ENCODE measurements around the gene TRIM72.

The TRIM72 gene

DNA sequence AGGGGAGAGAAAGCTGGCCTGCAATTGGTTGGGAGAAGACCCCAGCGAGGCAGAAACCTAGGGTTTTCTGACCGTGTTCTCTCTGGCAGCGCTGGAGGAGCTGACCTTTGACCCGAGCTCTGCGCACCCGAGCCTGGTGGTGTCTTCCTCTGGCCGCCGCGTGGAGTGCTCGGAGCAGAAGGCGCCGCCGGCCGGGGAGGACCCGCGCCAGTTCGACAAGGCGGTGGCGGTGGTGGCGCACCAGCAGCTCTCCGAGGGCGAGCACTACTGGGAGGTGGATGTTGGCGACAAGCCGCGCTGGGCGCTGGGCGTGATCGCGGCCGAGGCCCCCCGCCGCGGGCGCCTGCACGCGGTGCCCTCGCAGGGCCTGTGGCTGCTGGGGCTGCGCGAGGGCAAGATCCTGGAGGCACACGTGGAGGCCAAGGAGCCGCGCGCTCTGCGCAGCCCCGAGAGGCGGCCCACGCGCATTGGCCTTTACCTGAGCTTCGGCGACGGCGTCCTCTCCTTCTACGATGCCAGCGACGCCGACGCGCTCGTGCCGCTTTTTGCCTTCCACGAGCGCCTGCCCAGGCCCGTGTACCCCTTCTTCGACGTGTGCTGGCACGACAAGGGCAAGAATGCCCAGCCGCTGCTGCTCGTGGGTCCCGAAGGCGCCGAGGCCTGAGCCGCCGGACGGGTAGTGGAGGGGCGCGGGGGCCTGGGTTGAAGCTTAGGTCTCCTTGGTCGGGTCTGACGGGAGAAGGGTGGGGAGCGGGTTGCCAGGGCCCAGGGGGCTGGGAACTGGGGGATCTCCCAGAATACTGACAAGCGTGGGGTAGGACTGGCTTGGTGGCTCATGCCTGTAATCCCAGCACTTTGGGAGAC, 10.4 kb downstream of the TRIM72 start:
- H3K27ac Mint-ChIP-seq: no peak overlapping the region
- TF ChIP-seq, protein P1, sequence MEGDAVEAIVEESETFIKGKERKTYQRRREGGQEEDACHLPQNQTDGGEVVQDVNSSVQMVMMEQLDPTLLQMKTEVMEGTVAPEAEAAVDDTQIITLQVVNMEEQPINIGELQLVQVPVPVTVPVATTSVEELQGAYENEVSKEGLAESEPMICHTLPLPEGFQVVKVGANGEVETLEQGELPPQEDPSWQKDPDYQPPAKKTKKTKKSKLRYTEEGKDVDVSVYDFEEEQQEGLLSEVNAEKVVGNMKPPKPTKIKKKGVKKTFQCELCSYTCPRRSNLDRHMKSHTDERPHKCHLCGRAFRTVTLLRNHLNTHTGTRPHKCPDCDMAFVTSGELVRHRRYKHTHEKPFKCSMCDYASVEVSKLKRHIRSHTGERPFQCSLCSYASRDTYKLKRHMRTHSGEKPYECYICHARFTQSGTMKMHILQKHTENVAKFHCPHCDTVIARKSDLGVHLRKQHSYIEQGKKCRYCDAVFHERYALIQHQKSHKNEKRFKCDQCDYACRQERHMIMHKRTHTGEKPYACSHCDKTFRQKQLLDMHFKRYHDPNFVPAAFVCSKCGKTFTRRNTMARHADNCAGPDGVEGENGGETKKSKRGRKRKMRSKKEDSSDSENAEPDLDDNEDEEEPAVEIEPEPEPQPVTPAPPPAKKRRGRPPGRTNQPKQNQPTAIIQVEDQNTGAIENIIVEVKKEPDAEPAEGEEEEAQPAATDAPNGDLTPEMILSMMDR (IDR thresholded peaks at IDR 0.05): no peak
- no peaks in the 10 kb centered on the region for H3K36me3 Mint-ChIP-seq (ENCODE audit: low read depth)
- no peak for DNase-seq
- no peaks in the 10 kb centered on the region for H3K9me3 Mint-ChIP-seq
- H3K4me1 Mint-ChIP-seq: peaks cover 8% of the 10 kb centered on the region
- H3K27me3 Mint-ChIP-seq (ENCODE audit: low read depth, poor library complexity): peaks cover 34% of the 10 kb centered on the region
- H3K4me3 Mint-ChIP-seq: no peak overlapping the region

DNA sequence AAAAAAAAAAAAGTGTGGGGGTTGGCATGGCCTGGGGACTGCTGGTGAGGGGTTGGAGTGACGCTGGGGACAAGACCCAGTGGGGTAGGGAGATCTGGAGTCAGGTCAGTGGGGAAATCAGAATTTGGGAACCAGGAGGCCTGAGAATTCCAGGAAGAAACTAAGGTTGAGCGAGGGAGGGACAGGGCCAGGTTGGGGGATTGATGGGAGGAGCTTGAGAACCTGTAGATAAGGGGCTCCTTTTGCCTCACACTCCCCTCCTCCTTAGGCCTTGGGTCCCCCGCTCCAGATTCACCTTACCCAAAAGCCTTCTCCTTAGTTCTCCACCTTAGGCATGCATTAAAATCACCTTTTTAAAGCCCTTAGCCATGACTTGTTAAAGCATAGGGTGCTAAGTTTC, 11.3 kb downstream of the TRIM72 start:
- H3K27me3 Mint-ChIP-seq (ENCODE audit: low read depth, poor library complexity): peaks cover 25% of the 10 kb centered on the region
- DNase-seq: no peak
- peaks cover 5% of the 10 kb centered on the region for H3K9me3 Mint-ChIP-seq
- no peak overlapping the region for H3K4me3 Mint-ChIP-seq
- TF ChIP-seq, protein P1 (IDR thresholded peaks at IDR 0.05): no peak
- no peak overlapping the region for H3K27ac Mint-ChIP-seq
- peaks cover 9% of the 10 kb centered on the region for H3K4me1 Mint-ChIP-seq
- no peaks in the 10 kb centered on the region for H3K36me3 Mint-ChIP-seq (ENCODE audit: low read depth)

DNA sequence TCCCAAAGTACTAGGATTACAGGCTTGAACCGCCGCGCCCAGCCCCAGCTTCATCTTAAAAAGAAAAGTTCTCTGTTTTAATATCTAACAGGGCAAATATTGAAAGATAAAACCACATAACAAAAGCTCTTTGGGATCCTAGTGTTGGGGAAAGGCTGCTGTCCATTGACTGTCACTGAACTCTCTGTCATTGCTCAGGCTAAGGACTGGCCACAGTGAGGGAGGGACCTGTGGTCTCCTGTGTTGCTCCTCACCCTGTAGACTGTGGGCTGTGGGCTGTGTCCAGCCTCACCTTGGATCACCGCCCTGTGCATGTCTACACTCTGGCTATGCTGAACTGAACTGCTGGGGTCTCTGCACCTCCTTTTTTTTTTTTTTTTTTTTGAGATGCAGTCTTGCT, 14.3 kb downstream of the TRIM72 start:
- H3K36me3 Mint-ChIP-seq (ENCODE audit: low read depth): no peaks in the 10 kb centered on the region
- DNase-seq: no peak
- no peak overlapping the region for H3K4me3 Mint-ChIP-seq
- H3K9me3 Mint-ChIP-seq: peaks cover 21% of the 10 kb centered on the region
- peaks cover 9% of the 10 kb centered on the region for H3K4me1 Mint-ChIP-seq
- TF ChIP-seq, protein P1 (IDR thresholded peaks at IDR 0.05): no peak
- H3K27ac Mint-ChIP-seq: no peak overlapping the region
- peaks cover 2% of the 10 kb centered on the region for H3K27me3 Mint-ChIP-seq (ENCODE audit: low read depth, poor library complexity)

DNA sequence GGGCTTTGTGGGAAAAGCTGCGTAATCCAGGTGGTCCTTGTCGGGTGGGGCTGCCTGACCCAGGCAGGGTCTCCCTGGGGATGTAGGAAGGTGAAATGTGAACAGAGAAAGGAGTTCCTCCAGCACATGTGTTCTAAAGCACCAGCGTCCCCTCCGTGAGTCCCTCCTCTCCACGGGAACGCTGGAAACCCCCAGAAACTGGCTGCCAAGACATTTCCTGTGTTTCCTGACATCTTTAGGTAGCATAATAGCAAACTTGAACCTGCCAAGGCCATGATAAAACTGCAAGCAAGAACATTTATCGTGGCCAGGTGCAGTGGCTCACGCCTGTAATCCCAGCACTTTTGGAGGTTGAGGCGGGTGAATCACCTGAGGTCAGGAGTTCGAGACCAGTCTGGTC, 15.6 kb downstream of the TRIM72 start:
- no peaks in the 10 kb centered on the region for H3K36me3 Mint-ChIP-seq (ENCODE audit: low read depth)
- no peak overlapping the region for H3K27ac Mint-ChIP-seq
- no peak for DNase-seq

DNA sequence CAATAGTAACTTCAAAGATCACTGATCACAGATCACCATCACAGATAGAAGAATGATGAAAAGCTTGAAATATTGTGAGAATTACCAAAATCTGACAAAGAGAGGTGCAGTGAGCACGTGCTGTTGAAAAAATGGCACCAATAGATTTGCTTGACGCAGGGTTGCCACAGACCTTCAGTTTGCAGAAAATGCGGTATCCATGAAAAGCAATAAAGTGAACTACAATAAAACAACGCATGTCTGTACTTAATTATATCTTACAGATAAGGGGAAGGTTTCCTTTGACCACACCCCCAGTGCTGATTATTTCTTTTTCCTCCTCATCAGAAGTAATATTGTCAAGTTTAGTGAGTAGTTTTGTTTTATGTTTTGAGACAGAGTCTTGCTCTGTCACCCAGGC, 24.1 kb downstream of the TRIM72 start:
- H3K9me3 Mint-ChIP-seq: peaks cover 19% of the 10 kb centered on the region
- H3K4me1 Mint-ChIP-seq: no peaks in the 10 kb centered on the region
- DNase-seq: no peak
- H3K4me3 Mint-ChIP-seq: no peak overlapping the region
- H3K27ac Mint-ChIP-seq: no peak overlapping the region
- no peaks in the 10 kb centered on the region for H3K36me3 Mint-ChIP-seq (ENCODE audit: low read depth)
- peaks cover 7% of the 10 kb centered on the region for H3K27me3 Mint-ChIP-seq (ENCODE audit: low read depth, poor library complexity)
- TF ChIP-seq, protein P1 (IDR thresholded peaks at IDR 0.05): no peak

More for the DNA sequence above, 15.6 kb downstream of the TRIM72 start:
- H3K27me3 Mint-ChIP-seq (ENCODE audit: low read depth, poor library complexity): peaks cover 2% of the 10 kb centered on the region
- TF ChIP-seq, protein P1 (IDR thresholded peaks at IDR 0.05): no peak
- peaks cover 9% of the 10 kb centered on the region for H3K4me1 Mint-ChIP-seq
- H3K9me3 Mint-ChIP-seq: peaks cover 32% of the 10 kb centered on the region
- no peak overlapping the region for H3K4me3 Mint-ChIP-seq

DNA sequence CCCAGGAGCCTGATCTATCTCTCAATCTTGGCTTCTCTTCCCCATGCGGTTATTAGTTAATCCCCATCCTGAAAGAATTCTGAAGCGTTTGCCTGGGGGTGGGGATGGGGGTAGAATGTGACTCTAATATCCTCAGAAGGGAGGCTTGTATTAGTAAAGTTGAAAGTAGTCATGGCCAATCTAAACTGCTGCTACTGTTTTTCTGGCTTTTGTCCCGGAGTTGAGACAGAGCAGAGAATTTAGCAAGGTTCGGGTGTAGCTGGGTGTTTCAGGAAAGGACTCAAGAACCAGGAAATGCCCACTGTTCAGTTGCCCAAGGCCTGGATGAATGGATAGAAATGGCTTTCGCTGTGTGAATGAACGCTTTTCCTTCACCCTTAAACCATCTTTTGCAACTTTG, 28.3 kb downstream of the TRIM72 start:
- H3K27ac Mint-ChIP-seq: no peak overlapping the region
- H3K4me1 Mint-ChIP-seq: peaks cover 3% of the 10 kb centered on the region
- no peak for DNase-seq
- H3K27me3 Mint-ChIP-seq (ENCODE audit: low read depth, poor library complexity): peaks cover 18% of the 10 kb centered on the region
- TF ChIP-seq, protein P1 (IDR thresholded peaks at IDR 0.05): no peak
- H3K36me3 Mint-ChIP-seq (ENCODE audit: low read depth): no peaks in the 10 kb centered on the region
- H3K4me3 Mint-ChIP-seq: no peak overlapping the region
- peaks cover 7% of the 10 kb centered on the region for H3K9me3 Mint-ChIP-seq
